Activated naive CD8-positive, alpha-beta T cell (primary cell): ENCODE results near the gene RAB11A.

Experiments
- H3K27ac Mint-ChIP-seq: one replicate; pipeline ENCODE4 v1.8.0; 2021; ENCODE audit warnings: mixed read lengths
- H3K27me3 Mint-ChIP-seq: one replicate; pipeline ENCODE4 v1.8.0; 2021; ENCODE audit warnings: mixed read lengths
- H3K36me3 Mint-ChIP-seq: one replicate; pipeline ENCODE4 v1.8.0; 2021; ENCODE audit warnings: mixed read lengths
- H3K4me1 Mint-ChIP-seq: one replicate; pipeline ENCODE4 v1.8.0; 2021; ENCODE audit warnings: low read depth, mixed read lengths
- H3K4me3 Mint-ChIP-seq: one replicate; pipeline ENCODE4 v1.8.0; 2021; ENCODE audit warnings: mild to moderate bottlenecking, mixed read lengths
- H3K9me3 Mint-ChIP-seq: one replicate; pipeline ENCODE4 v1.8.0; 2021; ENCODE audit warnings: low read depth, mixed read lengths

RAB11A gene

GRCh38 chr15:65926459-65926858 lies 57.2 kb downstream of the RAB11A start:
- H3K9me3 Mint-ChIP-seq: no peaks in the 10 kb centered on the region
- no peaks in the 10 kb centered on the region for H3K27me3 Mint-ChIP-seq
- no peak overlapping the region for H3K27ac Mint-ChIP-seq
- peaks cover 2% of the 10 kb centered on the region for H3K36me3 Mint-ChIP-seq
- no peaks in the 10 kb centered on the region for H3K4me1 Mint-ChIP-seq
- no peak overlapping the region for H3K4me3 Mint-ChIP-seq

- Mint-ChIP-seq H3K27ac (no peak overlapping the region), H3K4me3 (no peak overlapping the region), H3K4me1 (no peaks in the 10 kb centered on the region), H3K27me3 (no peaks in the 10 kb centered on the region), H3K36me3 (peaks cover 2% of the 10 kb centered on the region), H3K9me3 (no peaks in the 10 kb centered on the region)
Observed at GRCh38 chr15:65926899-65927298, 57.6 kb downstream of the RAB11A start.

- H3K36me3 Mint-ChIP-seq: peaks cover 2% of the 10 kb centered on the region
- no peaks in the 10 kb centered on the region for H3K27me3 Mint-ChIP-seq
- H3K27ac Mint-ChIP-seq: no peak overlapping the region
- H3K4me1 Mint-ChIP-seq: no peaks in the 10 kb centered on the region
- H3K9me3 Mint-ChIP-seq: no peaks in the 10 kb centered on the region
- no peak overlapping the region for H3K4me3 Mint-ChIP-seq
Observed at GRCh38 chr15:65927545-65927944, 58.3 kb downstream of the RAB11A start.

- no peaks in the 10 kb centered on the region for H3K9me3 Mint-ChIP-seq
- no peaks in the 10 kb centered on the region for H3K27me3 Mint-ChIP-seq
- no peak overlapping the region for H3K4me3 Mint-ChIP-seq
- no peaks in the 10 kb centered on the region for H3K4me1 Mint-ChIP-seq
- no peak overlapping the region for H3K27ac Mint-ChIP-seq
- H3K36me3 Mint-ChIP-seq: no peaks in the 10 kb centered on the region
Observed at GRCh38 chr15:65929573-65929972, 60.3 kb downstream of the RAB11A start.

- Mint-ChIP-seq H3K27me3 (no peaks in the 10 kb centered on the region), H3K9me3 (no peaks in the 10 kb centered on the region), H3K4me1 (no peaks in the 10 kb centered on the region), H3K36me3 (no peaks in the 10 kb centered on the region), H3K4me3 (no peak overlapping the region), H3K27ac (no peak overlapping the region)
Observed at GRCh38 chr15:65930134-65930533, 60.8 kb downstream of the RAB11A start.

GRCh38 chr15:65931221-65931620 lies 61.9 kb downstream of the RAB11A start:
- no peak overlapping the region for H3K27ac Mint-ChIP-seq
- no peaks in the 10 kb centered on the region for H3K4me1 Mint-ChIP-seq
- no peak overlapping the region for H3K4me3 Mint-ChIP-seq
- no peaks in the 10 kb centered on the region for H3K9me3 Mint-ChIP-seq
- no peaks in the 10 kb centered on the region for H3K27me3 Mint-ChIP-seq
- H3K36me3 Mint-ChIP-seq: no peaks in the 10 kb centered on the region

GRCh38 chr15:65935391-65935790 lies 66.1 kb downstream of the RAB11A start:
- no peak overlapping the region for H3K4me3 Mint-ChIP-seq
- H3K27me3 Mint-ChIP-seq: no peaks in the 10 kb centered on the region
- no peaks in the 10 kb centered on the region for H3K36me3 Mint-ChIP-seq
- H3K27ac Mint-ChIP-seq: no peak overlapping the region
- no peaks in the 10 kb centered on the region for H3K9me3 Mint-ChIP-seq
- H3K4me1 Mint-ChIP-seq: no peaks in the 10 kb centered on the region

GRCh38 chr15:65936282-65936681 lies 67.0 kb downstream of the RAB11A start:
- Mint-ChIP-seq H3K36me3 (no peaks in the 10 kb centered on the region), H3K27ac (no peak overlapping the region), H3K4me3 (no peak overlapping the region), H3K9me3 (no peaks in the 10 kb centered on the region), H3K4me1 (no peaks in the 10 kb centered on the region), H3K27me3 (no peaks in the 10 kb centered on the region)

GRCh38 chr15:65937054-65937453 lies 67.8 kb downstream of the RAB11A start:
- H3K27me3 Mint-ChIP-seq: no peaks in the 10 kb centered on the region
- H3K36me3 Mint-ChIP-seq: no peaks in the 10 kb centered on the region
- no peak overlapping the region for H3K27ac Mint-ChIP-seq
- peaks cover under 1% of the 10 kb centered on the region for H3K4me1 Mint-ChIP-seq
- H3K9me3 Mint-ChIP-seq: no peaks in the 10 kb centered on the region
- H3K4me3 Mint-ChIP-seq: no peak overlapping the region

- H3K27me3 Mint-ChIP-seq: no peaks in the 10 kb centered on the region
- H3K9me3 Mint-ChIP-seq: no peaks in the 10 kb centered on the region
- H3K36me3 Mint-ChIP-seq: no peaks in the 10 kb centered on the region
- H3K27ac Mint-ChIP-seq: no peak overlapping the region
- H3K4me1 Mint-ChIP-seq: peaks cover 4% of the 10 kb centered on the region
- no peak overlapping the region for H3K4me3 Mint-ChIP-seq
Observed at GRCh38 chr15:65937476-65937875, 68.2 kb downstream of the RAB11A start.

- H3K36me3 Mint-ChIP-seq: no peaks in the 10 kb centered on the region
- H3K27ac Mint-ChIP-seq: no peak overlapping the region
- H3K27me3 Mint-ChIP-seq: no peaks in the 10 kb centered on the region
- H3K4me1 Mint-ChIP-seq: peaks cover 4% of the 10 kb centered on the region
- H3K4me3 Mint-ChIP-seq: no peak overlapping the region
- H3K9me3 Mint-ChIP-seq: no peaks in the 10 kb centered on the region
Observed at GRCh38 chr15:65938604-65939003, 69.3 kb downstream of the RAB11A start.

GRCh38 chr15:65939901-65940617 lies 70.8 kb downstream of the RAB11A start:
- peaks cover 4% of the 10 kb centered on the region for H3K4me1 Mint-ChIP-seq
- H3K9me3 Mint-ChIP-seq: no peaks in the 10 kb centered on the region
- no peak overlapping the region for H3K27ac Mint-ChIP-seq
- no peaks in the 10 kb centered on the region for H3K27me3 Mint-ChIP-seq
- no peaks in the 10 kb centered on the region for H3K36me3 Mint-ChIP-seq
- H3K4me3 Mint-ChIP-seq: no peak overlapping the region

- Mint-ChIP-seq H3K9me3 (no peaks in the 10 kb centered on the region), H3K27me3 (no peaks in the 10 kb centered on the region), H3K27ac (no peak overlapping the region), H3K4me1 (peaks cover 4% of the 10 kb centered on the region), H3K4me3 (no peak overlapping the region), H3K36me3 (no peaks in the 10 kb centered on the region)
Observed at GRCh38 chr15:65940618-65940909, 71.3 kb downstream of the RAB11A start.
